NCI-H1436 treated with DMSO at 0.1 percent for 48 hours (cell line): Measurements from ENCODE around the gene CIART.
"Not testable (repeated sequence)": the region's sequence is repeated elsewhere in the genome, so short reads cannot be mapped to it uniquely, and the experiment has no call there.

Source experiments
- DNase-seq: peaks from one replicate; lab custom pipeline; 2025; lab: John Stamatoyannopoulos, UW

CIART gene

GRCh38 chr1:150262388-150263320 lies 19.7 kb upstream of the CIART start:
- DNase-seq, result no peak

GRCh38 chr1:150263549-150263948 lies 18.8 kb upstream of the CIART start:
- DNase-seq, result no peak

GRCh38 chr1:150267896-150268295 lies 14.5 kb upstream of the CIART start:
- no peak for DNase-seq

- no peak for DNase-seq
Measured at GRCh38 chr1:150268340-150268704, 14.0 kb upstream of the CIART start.

- peak; percentile 78 for DNase-seq
Measured at GRCh38 chr1:150268705-150269403, 13.5 kb upstream of the CIART start, which contains the start of gene APH1A. TSS of gene APH1A (minus strand) at chr1:150269016. CDS start at chr1:150268810, 206 bp downstream.

GRCh38 chr1:150269451-150269850 lies 12.9 kb upstream of the CIART start:
- no peak for DNase-seq

- no peak for DNase-seq
Measured at GRCh38 chr1:150271291-150271959, 10.9 kb upstream of the CIART start.

GRCh38 chr1:150273311-150273710 lies 9.0 kb upstream of the CIART start:
- no peak for DNase-seq

- no peak for DNase-seq
Measured at GRCh38 chr1:150280138-150280707, 2.1 kb upstream of the CIART start.

- no peak for DNase-seq
Measured at GRCh38 chr1:150281221-150281757, 1.1 kb upstream of the CIART start.

GRCh38 chr1:150282558-150282958 lies 204 bp downstream of the CIART start:
- no peak for DNase-seq

- no peak for DNase-seq
Measured at GRCh38 chr1:150283260-150283659, 906 bp downstream of the CIART start.

GRCh38 chr1:150288382-150288781 lies 6.0 kb downstream of the CIART start:
- DNase-seq, result no peak

- DNase-seq, result no peak
Measured at GRCh38 chr1:150288822-150289221, 6.5 kb downstream of the CIART start.

GRCh38 chr1:150293433-150294253 lies 11.3 kb downstream of the CIART start, which contains the start of gene MRPS21:
TSS of gene MRPS21 (plus strand) at chr1:150293861. CDS start at chr1:150294367, 506 bp downstream.
- DNase-seq, result peak; percentile 39

- DNase-seq, result no peak
Measured at GRCh38 chr1:150295476-150295875, 13.1 kb downstream of the CIART start.

GRCh38 chr1:150299716-150300115 lies 17.4 kb downstream of the CIART start:
- DNase-seq, result no peak

- DNase-seq, result no peak
Measured at GRCh38 chr1:150302338-150302737, 20.0 kb downstream of the CIART start.

GRCh38 chr1:150302902-150303301 lies 20.5 kb downstream of the CIART start:
- no peak for DNase-seq

- not testable (repeated sequence) for DNase-seq
Measured at GRCh38 chr1:150308585-150308984, 26.2 kb downstream of the CIART start.
